SK-N-SH treated with all-trans-retinoic acid at 6 μM for 48 hours (cell line): ENCODE results near the gene CHST8.

Source experiments
- ATAC-seq: fragments of 200-7000 bp; cut with Tn5 transposase; 3 replicates; pipeline ENCODE4 v1.9.1; 2020; ENCODE audit warnings: mild to moderate bottlenecking, moderate library complexity
- ARNTL ChIP-seq: fragments of 450-650 bp; formaldehyde crosslinking; IDR thresholded peaks from 2 replicates; pipeline ENCODE4 v1.5.0; 2020; ENCODE audit warnings: low read depth, mild to moderate bottlenecking, moderate library complexity, borderline replicate concordance
- CSDC2 ChIP-seq: fragments of 250-450 bp; sonication (Bioruptor Pico); IDR thresholded peaks from 2 replicates; pipeline ENCODE4 v1.5.0; 2020; ENCODE audit warnings: mild to moderate bottlenecking, moderate library complexity
- CSRNP3 ChIP-seq: fragments of 250-450 bp; sonication (Bioruptor Pico); IDR thresholded peaks from 2 replicates; pipeline ENCODE4 v1.5.1; 2021; ENCODE audit warnings: mild to moderate bottlenecking, moderate library complexity
- GLIS3 ChIP-seq: fragments of 250-450 bp; sonication (Bioruptor Pico); IDR thresholded peaks from 2 replicates; pipeline ENCODE4 v1.5.0; 2020; ENCODE audit warnings: mild to moderate bottlenecking, moderate library complexity
- ISL1 ChIP-seq: fragments of 250-450 bp; sonication (Bioruptor Pico); IDR thresholded peaks from 2 replicates; pipeline ENCODE4 v2.1.2; 2022; ENCODE audit warnings: mild to moderate bottlenecking, moderate library complexity
- OSR1 ChIP-seq: fragments of 250-450 bp; sonication (Bioruptor Pico); IDR thresholded peaks from 2 replicates; pipeline ENCODE4 v1.8.0; 2022; ENCODE audit warnings: moderate library complexity, mild to moderate bottlenecking, inconsistent platforms
- PATZ1 ChIP-seq: fragments of 250-450 bp; sonication (Bioruptor Pico); IDR thresholded peaks from 2 replicates; pipeline ENCODE4 v1.8.0; 2020; ENCODE audit warnings: mild to moderate bottlenecking, moderate library complexity, borderline replicate concordance
- PPARA ChIP-seq: fragments of 250-450 bp; sonication (Bioruptor Pico); IDR thresholded peaks from 2 replicates; pipeline ENCODE4 v1.5.0; 2020; ENCODE audit warnings: mild to moderate bottlenecking, borderline replicate concordance
- RARB ChIP-seq: fragments of 250-450 bp; sonication (Bioruptor Pico); IDR thresholded peaks from 2 replicates; pipeline ENCODE4 v1.8.0; 2021; ENCODE audit warnings: mild to moderate bottlenecking, moderate library complexity
- TCF4 ChIP-seq: fragments of 250-450 bp; sonication (Bioruptor Pico); IDR thresholded peaks from 2 replicates; pipeline ENCODE4 v1.8.0; 2021; ENCODE audit warnings: mild to moderate bottlenecking, moderate library complexity, borderline replicate concordance
- TOX ChIP-seq: fragments of 250-450 bp; sonication (Bioruptor Pico); IDR thresholded peaks from 2 replicates; pipeline ENCODE4 v1.8.0; 2021; ENCODE audit warnings: mild to moderate bottlenecking, moderate library complexity, borderline replicate concordance
- TSHZ2 ChIP-seq: fragments of 250-450 bp; sonication (Bioruptor Pico); IDR thresholded peaks from 2 replicates; pipeline ENCODE4 v1.5.0; 2020; ENCODE audit warnings: mild to moderate bottlenecking, moderate library complexity
- ZC3H10 ChIP-seq: fragments of 250-450 bp; sonication (Bioruptor Pico); IDR thresholded peaks from 2 replicates; pipeline ENCODE4 v1.5.1; 2021; ENCODE audit warnings: mild to moderate bottlenecking, moderate library complexity
- ZFP30 ChIP-seq: fragments of 450-650 bp; formaldehyde crosslinking; IDR thresholded peaks from 2 replicates; pipeline ENCODE4 v1.5.0; 2022; ENCODE audit warnings: mild to moderate bottlenecking, moderate library complexity
- ZNF565 ChIP-seq: fragments of 450-650 bp; formaldehyde crosslinking; conservative IDR thresholded peaks from 2 replicates; pipeline ENCODE4 v1.5.0; 2020; ENCODE audit warnings: low read depth, mild to moderate bottlenecking, moderate library complexity
- ZNF70 ChIP-seq: fragments of 450-650 bp; formaldehyde crosslinking; IDR thresholded peaks from 2 replicates; pipeline ENCODE4 v1.5.0; 2020; ENCODE audit warnings: mild to moderate bottlenecking, moderate library complexity
- ZNF8 ChIP-seq: fragments of 450-650 bp; formaldehyde crosslinking; IDR thresholded peaks from 2 replicates; pipeline ENCODE4 v1.5.0; 2020; ENCODE audit warnings: mild to moderate bottlenecking, moderate library complexity
- TF ChIP-seq, protein P1 (sequence below): fragments of 250-450 bp; sonication (Bioruptor Pico); IDR thresholded peaks from 2 replicates; pipeline ENCODE4 v1.8.0; 2021; ENCODE audit warnings: low read depth, mild to moderate bottlenecking, moderate library complexity, borderline replicate concordance
- TF ChIP-seq, protein P2 (sequence below): fragments of 250-450 bp; sonication (Bioruptor Pico); IDR thresholded peaks from 2 replicates; pipeline ENCODE4 v1.5.1; 2020; ENCODE audit warnings: low read depth, mild to moderate bottlenecking, moderate library complexity

Gene CHST8

GRCh38 chr19:33618884-33619283 is 2.9 kb upstream of the CHST8 start:
- TF ChIP-seq ARNTL (CRISPR knock-in tag) (no peak), PATZ1 (CRISPR knock-in tag) (no peak), GLIS3 (CRISPR knock-in tag) (no peak), TSHZ2 (CRISPR knock-in tag) (no peak), PPARA (CRISPR knock-in tag) (no peak), OSR1 (no peak), RARB (no peak), ISL1 (CRISPR knock-in tag) (no peak), CSRNP3 (CRISPR knock-in tag) (no peak), CSDC2 (CRISPR knock-in tag) (no peak), ZC3H10 (no peak), ZNF8 (CRISPR knock-in tag) (no peak), ZNF70 (CRISPR knock-in tag) (no peak), TOX (CRISPR knock-in tag) (no peak), TCF4 (CRISPR knock-in tag) (no peak)
- TF ChIP-seq, protein P1, sequence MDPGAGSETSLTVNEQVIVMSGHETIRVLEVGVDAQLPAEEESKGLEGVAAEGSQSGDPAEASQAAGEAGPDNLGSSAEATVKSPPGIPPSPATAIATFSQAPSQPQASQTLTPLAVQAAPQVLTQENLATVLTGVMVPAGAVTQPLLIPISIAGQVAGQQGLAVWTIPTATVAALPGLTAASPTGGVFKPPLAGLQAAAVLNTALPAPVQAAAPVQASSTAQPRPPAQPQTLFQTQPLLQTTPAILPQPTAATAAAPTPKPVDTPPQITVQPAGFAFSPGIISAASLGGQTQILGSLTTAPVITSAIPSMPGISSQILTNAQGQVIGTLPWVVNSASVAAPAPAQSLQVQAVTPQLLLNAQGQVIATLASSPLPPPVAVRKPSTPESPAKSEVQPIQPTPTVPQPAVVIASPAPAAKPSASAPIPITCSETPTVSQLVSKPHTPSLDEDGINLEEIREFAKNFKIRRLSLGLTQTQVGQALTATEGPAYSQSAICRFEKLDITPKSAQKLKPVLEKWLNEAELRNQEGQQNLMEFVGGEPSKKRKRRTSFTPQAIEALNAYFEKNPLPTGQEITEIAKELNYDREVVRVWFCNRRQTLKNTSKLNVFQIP (CRISPR knock-in tag) = no peak
- TF ChIP-seq, protein P2, sequence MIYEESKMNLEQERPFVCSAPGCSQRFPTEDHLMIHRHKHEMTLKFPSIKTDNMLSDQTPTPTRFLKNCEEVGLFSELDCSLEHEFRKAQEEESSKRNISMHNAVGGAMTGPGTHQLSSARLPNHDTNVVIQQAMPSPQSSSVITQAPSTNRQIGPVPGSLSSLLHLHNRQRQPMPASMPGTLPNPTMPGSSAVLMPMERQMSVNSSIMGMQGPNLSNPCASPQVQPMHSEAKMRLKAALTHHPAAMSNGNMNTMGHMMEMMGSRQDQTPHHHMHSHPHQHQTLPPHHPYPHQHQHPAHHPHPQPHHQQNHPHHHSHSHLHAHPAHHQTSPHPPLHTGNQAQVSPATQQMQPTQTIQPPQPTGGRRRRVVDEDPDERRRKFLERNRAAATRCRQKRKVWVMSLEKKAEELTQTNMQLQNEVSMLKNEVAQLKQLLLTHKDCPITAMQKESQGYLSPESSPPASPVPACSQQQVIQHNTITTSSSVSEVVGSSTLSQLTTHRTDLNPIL (CRISPR knock-in tag) = no peak
- ATAC-seq = no peak

DNA sequence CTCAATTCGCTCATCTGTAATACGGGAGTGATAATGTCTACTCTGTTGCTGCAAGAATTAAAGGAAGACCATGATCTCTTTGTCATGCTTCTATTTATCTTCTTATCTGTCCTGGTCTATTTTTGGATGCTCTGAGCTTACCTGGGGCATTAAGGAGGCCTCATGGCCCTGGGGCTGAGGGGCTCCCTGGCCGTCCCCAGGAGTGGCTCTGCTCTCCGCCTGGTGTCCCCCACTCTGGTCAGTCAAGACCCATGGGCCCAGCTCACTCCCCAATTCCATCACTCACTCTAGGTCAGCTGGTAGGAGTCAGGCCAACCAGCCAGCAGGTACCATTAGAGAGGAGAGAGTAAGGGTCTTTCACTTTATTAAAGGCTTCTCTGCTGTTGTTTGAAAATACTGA is 1.1 kb upstream of the CHST8 start:
- ATAC-seq = no peak
- TF ChIP-seq ARNTL (CRISPR knock-in tag) = no peak
- TF ChIP-seq OSR1 = no peak
- no peak for TF ChIP-seq ZNF8 (CRISPR knock-in tag)
- no peak for TF ChIP-seq ZNF565 (CRISPR knock-in tag)
- no peak for TF ChIP-seq GLIS3 (CRISPR knock-in tag)
- TF ChIP-seq CSRNP3 (CRISPR knock-in tag) = no peak
- TF ChIP-seq ZFP30 (CRISPR knock-in tag) = no peak
- no peak for TF ChIP-seq CSDC2 (CRISPR knock-in tag)
- TF ChIP-seq TOX (CRISPR knock-in tag) = no peak
- no peak for TF ChIP-seq TSHZ2 (CRISPR knock-in tag)
- no peak for TF ChIP-seq PATZ1 (CRISPR knock-in tag)
- TF ChIP-seq PPARA (CRISPR knock-in tag) = no peak
- TF ChIP-seq ZNF70 (CRISPR knock-in tag) = no peak
- TF ChIP-seq, protein P2 (CRISPR knock-in tag) = no peak
